ENCODE measurements around the gene TMEM167B.

TMEM167B gene

DNA sequence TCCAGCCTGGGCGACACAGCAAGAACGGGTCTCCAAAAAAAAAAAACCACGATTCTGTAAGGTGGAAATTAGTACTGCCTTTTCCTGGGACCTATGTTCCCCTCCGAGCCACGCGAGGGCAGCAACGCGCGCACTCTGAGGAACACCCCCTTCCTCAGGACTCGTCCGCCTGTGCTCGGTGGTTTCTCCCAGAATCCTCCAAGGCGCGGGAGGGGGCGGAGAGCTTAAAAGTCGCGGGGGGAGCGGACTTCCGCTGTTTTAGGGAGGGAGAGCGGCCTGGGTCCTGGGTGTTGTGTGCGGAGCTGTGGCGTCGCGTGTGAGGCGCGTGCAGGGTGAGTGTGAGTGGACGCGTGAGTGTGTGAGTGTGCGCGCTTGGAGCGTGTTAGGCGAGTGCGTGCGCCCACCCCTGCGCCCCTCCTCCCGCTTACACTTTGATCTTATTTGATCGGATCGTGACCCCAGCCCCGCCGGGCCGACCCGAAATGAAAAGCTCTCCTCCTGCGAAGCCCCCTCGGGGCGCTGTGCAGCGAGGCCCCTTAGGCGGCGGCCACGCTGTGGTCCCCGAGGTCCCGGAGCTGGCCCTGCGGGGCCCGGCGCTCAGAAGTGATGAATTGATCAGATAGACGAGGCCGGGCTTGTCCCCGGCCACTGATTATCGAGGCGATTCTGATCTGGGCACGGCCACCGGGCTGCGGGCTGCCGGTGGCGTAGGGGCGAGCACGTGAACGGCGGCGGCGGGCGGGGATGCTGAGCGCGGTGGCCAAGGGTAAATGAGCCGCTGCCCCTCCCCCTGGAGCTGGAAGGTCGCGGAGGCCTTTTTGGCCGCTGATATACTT is 9.6 kb downstream of the TMEM167B start:
- no peaks in the 10 kb centered on the region for H3K9me3 ChIP-seq (ENCODE audit: insufficient read depth, low read length, severe bottlenecking)
- TF ChIP-seq EZH2 (IDR thresholded peaks at IDR 0.05; ENCODE audit: borderline replicate concordance, low read depth, low read length, severe bottlenecking) (no peak), CTCF (IDR thresholded peaks at IDR 0.05; ENCODE audit: borderline replicate concordance, extremely low read depth, low read length, poor library complexity, severe bottlenecking) (peak; percentile 95)
- peak; percentile 88 for ATAC-seq (ENCODE audit: insufficient read depth, low read depth)
- H3K4me3 ChIP-seq (ENCODE audit: low read depth in 1 of 2, low read length in 2 of 2): peak overlapping the region; percentile 96 to 97
- H3K79me2 ChIP-seq (ENCODE audit: insufficient read depth, low read length): peaks cover 21% of the 10 kb centered on the region
- peak; percentile 98 for DNase-seq
- H3K4me1 ChIP-seq (ENCODE audit: insufficient read depth, low read length): peaks cover 16% of the 10 kb centered on the region
- peaks cover 8% of the 10 kb centered on the region for H3K36me3 ChIP-seq (ENCODE audit: insufficient read depth, low read length)
- H2AFZ ChIP-seq (ENCODE audit: low read depth, low read length): peak overlapping the region; percentile 85
- H4K20me1 ChIP-seq (ENCODE audit: insufficient read depth, low read length): peaks cover 9% of the 10 kb centered on the region; the same call in 1 of the 2 replicates
- peak overlapping the region; percentile 69 for H3K4me2 ChIP-seq (ENCODE audit: insufficient read depth, low read length)
- peak overlapping the region; percentile 100 for H3K9ac ChIP-seq (ENCODE audit: low read depth, low read length)
- H3K27ac ChIP-seq (ENCODE audit: low read length): peak overlapping the region; percentile 88
- H3K27me3 ChIP-seq (ENCODE audit: insufficient read depth, low read length, poor library complexity): no peaks in the 10 kb centered on the region

DNA sequence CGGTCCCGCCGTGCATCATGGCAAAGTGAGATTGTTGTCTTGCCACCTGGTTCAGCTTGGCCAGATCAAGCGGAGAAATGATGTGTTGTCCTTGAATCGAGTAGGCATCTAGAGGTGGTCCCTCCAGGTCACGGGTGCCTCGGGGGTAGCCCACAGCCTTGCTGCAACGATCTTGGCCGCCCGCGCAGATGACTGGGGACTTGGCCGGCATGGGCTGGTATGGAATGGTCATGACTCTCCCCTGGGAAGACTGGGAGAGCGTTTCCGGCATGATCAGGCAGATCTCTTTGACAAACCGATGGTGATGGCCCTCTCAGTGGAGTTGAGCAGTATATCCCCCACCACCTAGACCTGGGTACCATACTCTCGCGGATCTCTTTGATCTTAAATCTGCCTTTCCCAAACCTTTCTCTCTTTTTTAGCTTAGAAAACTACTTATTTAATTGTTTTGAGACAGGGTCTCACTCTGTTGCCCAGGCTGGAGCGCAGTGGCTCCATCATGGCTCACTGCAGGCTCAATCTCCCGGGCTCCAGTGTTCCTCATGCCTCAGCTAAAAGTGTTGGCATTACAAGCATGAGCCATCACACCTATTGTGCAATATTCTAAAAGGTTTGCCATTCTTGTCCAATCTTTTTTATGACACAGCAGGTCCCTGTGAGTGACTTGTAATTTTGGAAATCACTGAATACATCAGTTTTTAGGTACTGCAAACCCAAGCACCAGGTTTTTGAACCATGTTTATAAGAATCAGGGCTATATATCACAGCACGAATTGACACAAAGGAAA is 14.0 kb downstream of the TMEM167B start:
- no peak overlapping the region for H3K4me2 ChIP-seq (ENCODE audit: insufficient read depth, low read length)
- H4K20me1 ChIP-seq (ENCODE audit: insufficient read depth, low read length): peaks cover 9% of the 10 kb centered on the region; the same call in 1 of the 2 replicates
- H3K4me1 ChIP-seq (ENCODE audit: insufficient read depth, low read length): peaks cover 12% of the 10 kb centered on the region
- H3K4me3 ChIP-seq (ENCODE audit: low read depth in 1 of 2, low read length in 2 of 2): no peak overlapping the region
- no peaks in the 10 kb centered on the region for H3K27me3 ChIP-seq (ENCODE audit: insufficient read depth, low read length, poor library complexity)
- DNase-seq (no peak), ATAC-seq (ENCODE audit: insufficient read depth, low read depth) (no peak)
- no peaks in the 10 kb centered on the region for H3K9me3 ChIP-seq (ENCODE audit: insufficient read depth, low read length, severe bottlenecking)
- no peak overlapping the region for H2AFZ ChIP-seq (ENCODE audit: low read depth, low read length)
- peaks cover 19% of the 10 kb centered on the region for H3K79me2 ChIP-seq (ENCODE audit: insufficient read depth, low read length)
- no peak for TF ChIP-seq CTCF (IDR thresholded peaks at IDR 0.05; ENCODE audit: borderline replicate concordance, extremely low read depth, low read length, poor library complexity, severe bottlenecking)
- TF ChIP-seq EZH2 (IDR thresholded peaks at IDR 0.05; ENCODE audit: borderline replicate concordance, low read depth, low read length, severe bottlenecking): no peak
- no peak overlapping the region for H3K27ac ChIP-seq (ENCODE audit: low read length)
- peaks cover 8% of the 10 kb centered on the region for H3K36me3 ChIP-seq (ENCODE audit: insufficient read depth, low read length)
- no peak overlapping the region for H3K9ac ChIP-seq (ENCODE audit: low read depth, low read length)

DNA sequence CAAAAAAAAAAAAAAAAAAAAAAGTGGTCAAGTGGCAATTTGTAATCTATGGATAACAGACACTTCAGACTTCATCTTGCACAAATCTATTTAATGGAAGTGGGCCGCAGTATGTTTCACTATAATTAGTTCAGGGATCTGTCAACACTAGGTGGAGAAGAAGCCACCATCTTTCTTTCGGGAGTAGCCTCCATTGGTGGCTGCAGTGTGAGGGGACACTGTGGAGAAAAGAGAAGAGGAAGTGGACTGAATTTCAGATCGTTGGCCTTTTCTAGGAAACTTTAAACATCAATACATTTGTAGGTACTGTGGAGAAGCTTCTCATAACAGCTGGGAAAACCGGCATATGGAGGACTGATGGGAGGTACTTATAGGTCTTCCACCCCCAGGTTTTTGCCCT is 15.3 kb downstream of the TMEM167B start:
- Histone ChIP-seq H3K36me3 (ENCODE audit: insufficient read depth, low read length) (peaks cover 4% of the 10 kb centered on the region; the same call in 1 of the 2 replicates), H3K27me3 (ENCODE audit: insufficient read depth, low read length, poor library complexity) (peaks cover 7% of the 10 kb centered on the region), H4K20me1 (ENCODE audit: insufficient read depth, low read length) (peaks cover 9% of the 10 kb centered on the region), H2AFZ (ENCODE audit: low read depth, low read length) (no peak overlapping the region), H3K9ac (ENCODE audit: low read depth, low read length) (no peak overlapping the region), H3K9me3 (ENCODE audit: insufficient read depth, low read length, severe bottlenecking) (no peaks in the 10 kb centered on the region), H3K27ac (ENCODE audit: low read length) (no peak overlapping the region), H3K4me1 (ENCODE audit: insufficient read depth, low read length) (peaks cover 9% of the 10 kb centered on the region), H3K4me2 (ENCODE audit: insufficient read depth, low read length) (no peak overlapping the region), H3K79me2 (ENCODE audit: insufficient read depth, low read length) (peaks cover 9% of the 10 kb centered on the region), H3K4me3 (ENCODE audit: low read depth in 1 of 2, low read length in 2 of 2) (no peak overlapping the region)
- TF ChIP-seq EZH2 (IDR thresholded peaks at IDR 0.05; ENCODE audit: borderline replicate concordance, low read depth, low read length, severe bottlenecking) (no peak), CTCF (IDR thresholded peaks at IDR 0.05; ENCODE audit: borderline replicate concordance, extremely low read depth, low read length, poor library complexity, severe bottlenecking) (no peak)
- DNase-seq (no peak), ATAC-seq (ENCODE audit: insufficient read depth, low read depth) (no peak)

Measured in DND-41 (cell line).